Glutamatergic neuron (in vitro differentiated cells): ENCODE data around the gene CFAP97D2. TPM values are rescaled to one million over a fixed set of nuclear protein-coding genes. Genes with fewer than 3 reads are reported as not detected.

Experiments
- DNase-seq: peaks from one replicate; pipeline ENCODE4 v3.0.0; 2022
- H3K27ac Mint-ChIP-seq: one replicate; pipeline ENCODE4 v1.8.0; 2020; ENCODE audit warnings: mild to moderate bottlenecking, mixed read lengths, inconsistent platforms; ENCODE audit not compliant: unreplicated experiment
- H3K27me3 Mint-ChIP-seq: one replicate; pipeline ENCODE4 v1.8.0; 2020; ENCODE audit warnings: mild to moderate bottlenecking, moderate library complexity, mixed read lengths, inconsistent platforms; ENCODE audit not compliant: unreplicated experiment
- H3K36me3 Mint-ChIP-seq: one replicate; pipeline ENCODE4 v1.8.0; 2020; ENCODE audit warnings: mild to moderate bottlenecking, mixed read lengths, inconsistent platforms; ENCODE audit not compliant: unreplicated experiment
- H3K4me1 Mint-ChIP-seq: one replicate; pipeline ENCODE4 v1.8.0; 2020; ENCODE audit warnings: mild to moderate bottlenecking, low read depth, mixed read lengths, inconsistent platforms; ENCODE audit not compliant: unreplicated experiment
- H3K4me3 Mint-ChIP-seq: one replicate; pipeline ENCODE4 v1.8.0; 2020; ENCODE audit warnings: mild to moderate bottlenecking, mixed read lengths, inconsistent platforms; ENCODE audit not compliant: unreplicated experiment
- H3K9me3 Mint-ChIP-seq: one replicate; pipeline ENCODE4 v1.8.0; 2020; ENCODE audit warnings: mild to moderate bottlenecking, moderate library complexity, mixed read lengths, inconsistent platforms; ENCODE audit not compliant: unreplicated experiment
- CTCF ChIP-seq: fragments of 200-600 bp; sonication (generic); IDR thresholded peaks from one replicate; pipeline ENCODE4 v1.5.0; 2021; ENCODE audit not compliant: partially characterized antibody, unreplicated experiment
- total RNA-seq: library from RNA; stranded (reverse); fragmentation: NEBNext Ultra II Directional; extraction: Animal tissue kit (Norgen Biotek cat#: 25700); gene quantifications from one replicate; pipeline ENCODE4 v1.2.1, GENCODE V29; 2021; ENCODE audit not compliant: unreplicated experiment

CFAP97D2 gene
- total RNA-seq, 1 donor from 2014 or later, result not detected

DNA sequence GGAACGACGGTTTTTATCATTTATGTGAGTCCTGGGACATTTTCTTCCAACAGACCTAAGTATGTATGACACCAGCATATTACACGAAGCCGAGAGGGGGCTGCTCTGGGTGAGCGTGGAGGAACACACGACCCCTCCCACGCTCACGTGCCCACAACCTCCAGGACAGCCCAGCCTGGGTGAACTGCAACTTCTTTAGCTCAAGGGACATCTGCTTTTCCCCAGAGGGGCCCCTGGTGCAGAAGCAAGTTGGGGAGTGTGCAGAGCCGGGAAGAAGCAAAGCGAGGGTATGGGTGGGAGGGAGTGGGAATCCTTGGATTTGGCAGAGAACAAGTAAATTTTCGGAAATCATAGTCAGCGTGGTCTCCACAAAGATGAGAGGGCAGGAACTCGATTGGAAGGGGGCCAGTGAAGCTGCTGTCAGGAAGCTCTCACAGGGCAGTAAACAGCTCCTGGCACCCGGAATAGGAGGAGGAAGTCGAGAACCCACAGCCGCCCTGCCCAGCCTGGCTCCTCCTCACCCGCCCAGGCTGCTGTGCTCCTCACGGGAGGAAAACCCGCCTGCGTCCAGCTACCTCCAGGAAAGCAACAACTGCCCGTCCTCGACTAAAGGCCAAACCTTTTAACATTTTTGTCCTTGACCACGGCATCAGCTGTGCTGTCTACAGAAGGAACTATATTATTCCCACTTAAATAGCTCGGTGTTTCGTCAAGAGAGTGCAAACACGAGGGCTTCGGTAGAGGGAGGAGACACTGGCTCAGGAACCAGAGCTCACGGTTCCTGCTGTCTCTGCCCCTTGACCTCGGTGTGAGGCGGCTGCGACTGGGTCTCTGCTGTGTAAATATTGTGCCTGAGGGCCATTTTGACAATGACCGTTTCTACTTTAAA is 17.2 kb upstream of the CFAP97D2 start:
- no peak for TF ChIP-seq CTCF
- no peaks in the 10 kb centered on the region for H3K36me3 Mint-ChIP-seq
- H3K4me1 Mint-ChIP-seq, result peaks cover 8% of the 10 kb centered on the region
- H3K27me3 Mint-ChIP-seq, result peaks cover 7% of the 10 kb centered on the region
- H3K27ac Mint-ChIP-seq, result no peak overlapping the region
- no peak for DNase-seq
- H3K9me3 Mint-ChIP-seq, result peaks cover 2% of the 10 kb centered on the region
- no peak overlapping the region for H3K4me3 Mint-ChIP-seq

GRCh38 chr13:114162533-114162922 is 16.5 kb upstream of the CFAP97D2 start:
- no peak overlapping the region for H3K27ac Mint-ChIP-seq
- H3K4me3 Mint-ChIP-seq, result no peak overlapping the region

GRCh38 chr13:114164053-114164452 is 15.0 kb upstream of the CFAP97D2 start:
- H3K4me3 Mint-ChIP-seq, result no peak overlapping the region
- H3K36me3 Mint-ChIP-seq, result no peaks in the 10 kb centered on the region
- H3K27ac Mint-ChIP-seq, result no peak overlapping the region
- H3K9me3 Mint-ChIP-seq, result peaks cover 2% of the 10 kb centered on the region
- no peak for DNase-seq
- H3K27me3 Mint-ChIP-seq, result peaks cover 4% of the 10 kb centered on the region
- H3K4me1 Mint-ChIP-seq, result peaks cover 8% of the 10 kb centered on the region
- TF ChIP-seq CTCF, result no peak

More at GRCh38 chr13:114162533-114162922, 16.5 kb upstream of the CFAP97D2 start:
- Mint-ChIP-seq H3K4me1 (peaks cover 8% of the 10 kb centered on the region), H3K27me3 (peaks cover 7% of the 10 kb centered on the region), H3K36me3 (no peaks in the 10 kb centered on the region), H3K9me3 (peaks cover 2% of the 10 kb centered on the region)
- TF ChIP-seq CTCF, result no peak
- DNase-seq, result no peak

- Mint-ChIP-seq H3K27me3 (peaks cover 4% of the 10 kb centered on the region), H3K4me3 (no peak overlapping the region), H3K27ac (no peak overlapping the region), H3K4me1 (peaks cover 8% of the 10 kb centered on the region), H3K36me3 (no peaks in the 10 kb centered on the region), H3K9me3 (peaks cover 2% of the 10 kb centered on the region)
- no peak for TF ChIP-seq CTCF
- DNase-seq, result no peak
These were observed 14.2 kb upstream of the CFAP97D2 start for GRCh38 chr13:114164681-114165429.
